OCI-LY1 (cell line): Measurements from ENCODE around the gene RGS8.

ENCODE experiments used
- H2AFZ ChIP-seq: fragments of 200-600 bp; sonication (generic), shearing (Covaris generic); 2 replicates; pipeline ENCODE4 v1.6.0; 2014; ENCODE audit warnings: antibody characterized with exemption, mild to moderate bottlenecking, low read length
- H3F3A ChIP-seq: fragments of 200-600 bp; sonication (generic), shearing (Covaris generic); 2 replicates; pipeline ENCODE4 v1.6.0; 2014; ENCODE audit warnings: mild to moderate bottlenecking, antibody characterized with exemption, low read length, moderate library complexity; ENCODE audit not compliant: insufficient read depth
- H3K27ac ChIP-seq: fragments of 200-600 bp; sonication (generic); 2 replicates; pipeline ENCODE4 v1.5.1; 2014; ENCODE audit warnings: low read length, mixed run types, mild to moderate bottlenecking, low read depth; ENCODE audit not compliant: poor library complexity, severe bottlenecking
- H3K27me3 ChIP-seq: fragments of 200-600 bp; sonication (generic); 2 replicates; pipeline ENCODE4 v1.6.0; 2014; ENCODE audit warnings: antibody characterized with exemption, mild to moderate bottlenecking, low read length, moderate library complexity; ENCODE audit not compliant: insufficient read depth
- H3K36me3 ChIP-seq: fragments of 200-600 bp; sonication (generic); 2 replicates; pipeline ENCODE4 v1.6.1; 2014; ENCODE audit warnings: mild to moderate bottlenecking, antibody characterized with exemption, low read length, moderate library complexity, mixed read lengths; ENCODE audit not compliant: insufficient read depth
- H3K4me1 ChIP-seq: fragments of 200-600 bp; sonication (generic); 2 replicates; pipeline ENCODE4 v1.5.1; 2014; ENCODE audit warnings: mild to moderate bottlenecking, low read length, moderate library complexity; ENCODE audit not compliant: insufficient read depth, severe bottlenecking
- H3K4me2 ChIP-seq: fragments of 200-600 bp; sonication (generic), shearing (Covaris generic); 2 replicates; pipeline ENCODE4 v1.6.1; 2014; ENCODE audit warnings: low read length
- H3K4me3 ChIP-seq: fragments of 200-600 bp; sonication (generic); 2 replicates; pipeline ENCODE4 v1.5.1; 2014; ENCODE audit warnings: low read length, low read depth, mild to moderate bottlenecking, mixed read lengths; ENCODE audit not compliant: poor library complexity, severe bottlenecking
- H3K79me2 ChIP-seq: fragments of 200-600 bp; shearing (Covaris generic); 2 replicates; pipeline ENCODE4 v1.6.1; 2016; ENCODE audit warnings: mixed run types, low read length, mixed read lengths; ENCODE audit not compliant: insufficient read depth
- H3K9ac ChIP-seq: fragments of 200-600 bp; sonication (generic), shearing (Covaris generic); 2 replicates; pipeline ENCODE4 v1.6.1; 2014; ENCODE audit warnings: mild to moderate bottlenecking, low read length, mixed read lengths
- H3K9me2 ChIP-seq: fragments of 200-600 bp; sonication (generic), shearing (Covaris generic); 2 replicates; pipeline ENCODE4 v1.6.1; 2014; ENCODE audit warnings: low read depth, mild to moderate bottlenecking, low read length, mixed read lengths
- H3K9me3 ChIP-seq: fragments of 200-600 bp; shearing (Covaris generic); 2 replicates; pipeline ENCODE4 v1.6.1; 2014; ENCODE audit warnings: low read length, mixed read lengths
- H4K20me1 ChIP-seq: fragments of 200-600 bp; sonication (generic), shearing (Covaris generic); 2 replicates; pipeline ENCODE4 v1.6.0; 2016; ENCODE audit warnings: mild to moderate bottlenecking, low read length; ENCODE audit not compliant: insufficient read depth
- EZH2 ChIP-seq: fragments of 200-600 bp; sonication (generic), shearing (Covaris generic); IDR thresholded peaks from 2 replicates; pipeline ENCODE4 v1.8.0; 2017; ENCODE audit warnings: borderline replicate concordance, mixed run types, mild to moderate bottlenecking, antibody characterized with exemption, low read length, moderate library complexity, mixed read lengths
- TF ChIP-seq, protein P1 (sequence below): fragments of 200-600 bp; sonication (generic), shearing (Covaris generic); IDR thresholded peaks from 2 replicates; pipeline ENCODE4 v1.5.1; 2017; ENCODE audit warnings: mild to moderate bottlenecking, antibody characterized with exemption, low read length, moderate library complexity, mixed read lengths

Gene RGS8, protein sequence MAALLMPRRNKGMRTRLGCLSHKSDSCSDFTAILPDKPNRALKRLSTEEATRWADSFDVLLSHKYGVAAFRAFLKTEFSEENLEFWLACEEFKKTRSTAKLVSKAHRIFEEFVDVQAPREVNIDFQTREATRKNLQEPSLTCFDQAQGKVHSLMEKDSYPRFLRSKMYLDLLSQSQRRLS

DNA sequence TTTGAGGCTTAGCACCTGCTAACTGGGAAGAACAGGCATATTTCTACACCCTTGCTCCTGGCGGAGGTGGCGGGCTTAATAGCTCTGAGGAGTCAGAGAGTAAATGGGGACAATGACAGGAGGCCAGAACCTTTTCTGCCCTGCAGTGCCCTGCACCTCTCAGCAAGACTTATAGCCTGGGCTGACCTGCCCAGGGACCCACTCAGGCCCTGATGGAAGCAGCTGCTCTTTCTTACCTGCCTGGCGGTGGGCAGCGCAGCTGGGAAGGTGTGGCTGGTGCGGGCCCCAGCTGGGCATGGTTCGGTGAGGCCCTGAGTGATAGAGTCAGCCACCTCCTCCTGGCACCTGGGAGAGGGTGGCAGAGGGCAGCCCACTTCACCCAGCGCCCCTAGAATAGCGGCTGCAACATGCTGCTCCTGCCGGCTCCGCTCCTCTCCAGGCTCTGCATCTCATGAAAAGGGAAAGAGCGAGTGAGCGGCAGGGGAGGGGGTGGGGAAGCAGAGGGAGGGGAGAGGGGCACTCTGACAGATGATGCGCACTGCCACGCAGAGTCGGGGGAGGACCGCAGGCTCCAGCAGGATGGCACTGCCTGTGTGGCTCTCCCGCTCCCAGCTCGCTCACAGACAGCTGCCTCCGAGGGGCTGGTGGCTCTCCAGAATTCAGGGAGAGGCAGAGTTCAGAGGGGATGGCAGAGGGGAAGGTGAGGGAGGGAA lies at the start of gene RGS8:
Gene RGS8, minus strand, starts transcription at position 472 of the 713 bp plus-strand sequence. CDS start 14,938 bp downstream, outside the sequence.
- H3K9ac ChIP-seq = no peak within 1 kb of the TSS
- no peaks in the 10 kb centered on the region for H3K4me1 ChIP-seq
- H3K27ac ChIP-seq = no peak within 1 kb of the TSS
- no peak within 1 kb of the TSS for H3K4me3 ChIP-seq
- H3K9me2 ChIP-seq = no peaks in the 10 kb centered on the region
- no peaks in the 10 kb centered on the region for H3K9me3 ChIP-seq
- no peak for TF ChIP-seq EZH2
- TF ChIP-seq, protein P1, sequence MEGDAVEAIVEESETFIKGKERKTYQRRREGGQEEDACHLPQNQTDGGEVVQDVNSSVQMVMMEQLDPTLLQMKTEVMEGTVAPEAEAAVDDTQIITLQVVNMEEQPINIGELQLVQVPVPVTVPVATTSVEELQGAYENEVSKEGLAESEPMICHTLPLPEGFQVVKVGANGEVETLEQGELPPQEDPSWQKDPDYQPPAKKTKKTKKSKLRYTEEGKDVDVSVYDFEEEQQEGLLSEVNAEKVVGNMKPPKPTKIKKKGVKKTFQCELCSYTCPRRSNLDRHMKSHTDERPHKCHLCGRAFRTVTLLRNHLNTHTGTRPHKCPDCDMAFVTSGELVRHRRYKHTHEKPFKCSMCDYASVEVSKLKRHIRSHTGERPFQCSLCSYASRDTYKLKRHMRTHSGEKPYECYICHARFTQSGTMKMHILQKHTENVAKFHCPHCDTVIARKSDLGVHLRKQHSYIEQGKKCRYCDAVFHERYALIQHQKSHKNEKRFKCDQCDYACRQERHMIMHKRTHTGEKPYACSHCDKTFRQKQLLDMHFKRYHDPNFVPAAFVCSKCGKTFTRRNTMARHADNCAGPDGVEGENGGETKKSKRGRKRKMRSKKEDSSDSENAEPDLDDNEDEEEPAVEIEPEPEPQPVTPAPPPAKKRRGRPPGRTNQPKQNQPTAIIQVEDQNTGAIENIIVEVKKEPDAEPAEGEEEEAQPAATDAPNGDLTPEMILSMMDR = no peak
- H3F3A ChIP-seq = no peaks in the 10 kb centered on the region
- no peak within 1 kb of the TSS for H2AFZ ChIP-seq
- no peaks in the 10 kb centered on the region for H3K79me2 ChIP-seq
- H3K36me3 ChIP-seq = no peaks in the 10 kb centered on the region
- no peak within 1 kb of the TSS for H3K4me2 ChIP-seq
- H3K27me3 ChIP-seq = no peaks in the 10 kb centered on the region
- no peaks in the 10 kb centered on the region for H4K20me1 ChIP-seq

GRCh38 chr1:182731852-182732575 lies 47.6 kb upstream of the RGS8 start:
- no peak overlapping the region for H3K27ac ChIP-seq
- no peaks in the 10 kb centered on the region for H3K79me2 ChIP-seq
- no peaks in the 10 kb centered on the region for H4K20me1 ChIP-seq
- H3K9me3 ChIP-seq = no peaks in the 10 kb centered on the region
- H3K4me2 ChIP-seq = no peak overlapping the region
- H3F3A ChIP-seq = no peaks in the 10 kb centered on the region
- H3K9me2 ChIP-seq = no peaks in the 10 kb centered on the region
- H3K9ac ChIP-seq = no peak overlapping the region
- no peaks in the 10 kb centered on the region for H3K4me1 ChIP-seq
- H2AFZ ChIP-seq = no peak overlapping the region
- no peaks in the 10 kb centered on the region for H3K36me3 ChIP-seq
- TF ChIP-seq, protein P1 = no peak
- no peak for TF ChIP-seq EZH2
- no peak overlapping the region for H3K4me3 ChIP-seq
- no peaks in the 10 kb centered on the region for H3K27me3 ChIP-seq

GRCh38 chr1:182726912-182727311 lies 42.5 kb upstream of the RGS8 start:
- Histone ChIP-seq H3K4me1 (no peaks in the 10 kb centered on the region), H3K27me3 (no peaks in the 10 kb centered on the region), H3K27ac (no peak overlapping the region), H3K9me3 (no peaks in the 10 kb centered on the region), H3K9ac (no peak overlapping the region), H2AFZ (no peak overlapping the region), H3K36me3 (no peaks in the 10 kb centered on the region), H3K4me3 (no peak overlapping the region), H3K4me2 (no peak overlapping the region), H3K79me2 (no peaks in the 10 kb centered on the region), H3K9me2 (no peaks in the 10 kb centered on the region), H4K20me1 (no peaks in the 10 kb centered on the region), H3F3A (no peaks in the 10 kb centered on the region)
- no peak for TF ChIP-seq EZH2
- TF ChIP-seq, protein P1 = no peak
